Melanocyte of skin (primary cell): ENCODE measurements around the gene CPNE1. TPM values are rescaled to one million over a fixed set of nuclear protein-coding genes. Genes with fewer than 3 reads are reported as not detected.

Source experiments
- small RNA-seq, 2 donors: library from RNA; depleted of rRNA; stranded (forward); fragments of <200 nt; gene quantifications; one replicate each; pipeline ENCODE3, GENCODE V24; 2012
- total RNA-seq, 2 donors: library from RNA; depleted of rRNA; stranded (reverse); fragments of >200 nt; gene quantifications; 2 replicates each; pipeline ENCODE4 v1.2.3, GENCODE V29; 2012

The CPNE1 gene
- total RNA-seq: 10 to 100 TPM; 59.2 to 72.6 TPM

DNA sequence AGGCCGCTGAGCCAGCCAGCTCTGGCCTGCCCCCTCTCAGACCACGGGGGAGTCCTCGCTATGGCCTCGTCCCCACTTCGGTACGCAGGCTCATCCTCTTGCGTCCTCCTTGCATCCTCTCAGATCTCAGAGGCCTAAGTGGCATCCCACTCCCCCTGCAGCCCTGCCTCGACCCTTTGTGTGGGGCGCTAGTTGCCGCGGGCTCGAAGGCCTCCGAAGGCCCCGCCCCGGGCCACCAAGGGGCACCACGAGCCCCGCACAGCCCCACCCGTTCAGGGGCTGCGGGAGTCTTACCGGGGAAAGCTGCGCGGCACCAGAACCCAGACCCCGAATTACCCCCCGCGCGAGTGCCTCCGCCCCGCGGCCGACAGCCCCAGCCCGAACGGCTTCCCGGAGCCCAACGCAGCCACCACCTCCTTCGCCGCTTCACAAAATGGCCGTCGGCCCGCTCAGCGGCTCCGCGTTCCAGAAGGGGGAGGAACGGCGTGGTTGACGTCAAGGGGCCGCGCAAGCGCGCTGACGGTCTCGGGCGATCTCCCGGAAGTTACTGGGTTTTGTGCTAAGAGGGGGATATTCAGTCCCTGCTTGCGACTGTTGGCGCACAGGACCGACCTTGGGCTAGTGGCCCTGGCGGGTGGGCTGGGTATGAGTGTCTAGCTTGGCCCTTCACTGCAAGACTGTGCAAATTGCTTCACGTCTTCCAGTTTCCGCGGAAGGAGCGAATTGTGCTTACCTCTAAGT, at the start of gene CPNE1, which contains the start of gene RBM12:
Gene CPNE1 (minus strand): TSS at position 435 of the 741 bp plus-strand sequence. CDS start 31,977 bp downstream, outside the sequence.
Gene RBM12 (minus strand): TSS at position 435 of the 741 bp plus-strand sequence. CDS start 9,578 bp downstream, outside the sequence.

DNA sequence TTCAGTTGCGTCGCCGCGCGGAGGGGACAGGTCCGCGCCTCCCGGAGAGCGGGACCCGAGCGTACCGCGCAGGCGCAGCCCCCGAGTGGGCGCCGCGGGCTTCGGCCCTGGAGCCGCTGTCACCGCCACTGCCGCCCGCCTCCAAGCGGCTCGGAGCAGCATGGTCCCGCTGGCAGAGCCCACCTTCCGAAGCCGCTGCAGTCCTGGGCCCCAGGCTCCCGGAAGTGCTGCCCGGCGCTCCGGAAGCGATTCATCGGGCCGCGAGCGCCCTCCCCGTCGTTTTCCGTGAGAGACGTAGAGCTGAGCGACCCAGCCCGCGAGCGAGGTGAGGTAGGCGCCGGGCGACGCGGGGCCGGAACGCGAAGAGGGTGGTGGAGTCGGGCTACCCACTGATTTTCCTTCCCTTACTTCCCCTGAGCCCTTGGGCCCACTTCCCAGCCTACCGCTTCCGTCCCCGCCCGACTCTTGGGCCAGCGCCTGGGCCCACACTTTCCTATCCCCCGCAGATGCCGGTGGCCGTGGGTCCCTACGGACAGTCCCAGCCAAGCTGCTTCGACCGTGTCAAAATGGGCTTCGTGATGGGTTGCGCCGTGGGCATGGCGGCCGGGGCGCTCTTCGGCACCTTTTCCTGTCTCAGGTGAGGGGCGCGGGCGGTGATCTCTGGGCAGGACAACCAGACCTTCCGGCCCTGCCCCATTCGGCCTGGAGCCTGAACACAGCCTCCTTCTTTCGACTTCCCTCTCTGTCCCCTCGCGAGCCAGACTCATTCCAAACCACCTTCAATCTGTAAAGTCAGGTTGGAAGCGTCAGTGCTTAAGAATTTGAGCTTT, 34.6 kb upstream of the CPNE1 start, which contains the start of the genes NFS1 and ROMO1:
Gene NFS1 (minus strand): TSS at position 226 of the 830 bp plus-strand sequence. CDS start 64 bp downstream, at position 162.
Gene ROMO1 (plus strand): TSS at position 279 of the 830 bp plus-strand sequence. CDS start 228 bp downstream, at position 507.

DNA sequence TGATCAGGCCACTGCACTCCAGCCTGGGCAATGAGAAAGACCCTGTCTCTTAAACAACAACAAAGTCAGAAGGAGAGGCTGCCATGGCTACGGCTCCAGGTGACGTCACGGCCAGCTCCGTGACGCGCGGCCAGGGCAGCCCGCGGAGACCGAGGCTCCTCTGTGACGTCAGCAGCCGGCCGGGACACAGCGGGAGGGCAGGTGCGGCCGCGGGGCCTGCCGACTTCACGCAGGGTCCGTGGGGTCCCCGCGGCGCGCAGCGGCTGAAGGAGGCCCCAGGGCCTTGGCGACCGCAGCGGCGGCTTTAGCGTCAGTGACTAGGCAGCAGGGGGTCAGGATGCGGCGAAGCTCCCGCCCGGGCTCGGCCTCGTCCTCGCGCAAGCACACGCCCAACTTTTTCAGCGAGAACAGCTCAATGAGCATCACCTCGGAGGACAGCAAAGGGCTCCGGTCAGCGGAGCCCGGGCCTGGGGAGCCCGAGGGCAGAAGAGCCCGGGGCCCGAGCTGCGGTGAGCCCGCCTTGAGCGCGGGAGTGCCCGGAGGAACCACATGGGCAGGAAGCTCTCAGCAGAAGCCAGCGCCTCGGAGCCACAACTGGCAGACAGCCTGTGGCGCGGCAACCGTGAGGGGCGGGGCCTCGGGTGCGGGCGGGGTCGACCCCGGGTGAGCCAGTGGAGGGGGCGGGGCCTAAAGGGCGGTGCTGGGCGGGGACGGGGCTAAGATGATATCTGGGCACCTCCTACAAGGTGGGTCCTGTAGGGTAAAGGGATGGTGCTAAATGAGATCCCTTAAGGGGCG, 48.8 kb downstream of the CPNE1 start, which contains the start of gene SPAG4:
Gene SPAG4 (plus strand): TSS at position 163 of the 798 bp plus-strand sequence. CDS start 175 bp downstream, at position 338.

Small RNAs within 50 kb of the gene (small RNA-seq; reads per million reads assigned to genes)
- gene RNU6-759P: 0 to 0.29 reads per million in 2 donors
- 0 reads per million in 2 donors for gene RPL37P1

Other genes with a start within 250 kb of the CPNE1 start
- gene GDF5, start 226.7 kb downstream of the CPNE1 start, total RNA-seq: under 1 TPM in 1 of 2 donors, not detected in 1; under 0.01 TPM
- gene CEP250, start 209.3 kb downstream of the CPNE1 start, total RNA-seq: 10 to 100 TPM; 18.0 to 21.3 TPM
- gene C20orf173, start 135.2 kb downstream of the CPNE1 start, total RNA-seq: not detected
- gene ERGIC3, start 122.8 kb downstream of the CPNE1 start, total RNA-seq: 100 to 1,000 TPM; 225 to 247 TPM
- gene SPAG4, start 49.1 kb downstream of the CPNE1 start, total RNA-seq: 1 to 10 TPM in 1 of 2 donors, under 1 TPM in 1; 1.00 to 2.8 TPM
- 10 to 100 TPM; 42.7 to 46.0 TPM for gene RBM12, start within 50 bp of the CPNE1 start, total RNA-seq
- gene NFS1, start 34.5 kb upstream of the CPNE1 start, total RNA-seq: 10 to 100 TPM; 30.0 to 31.7 TPM
- 100 to 1,000 TPM; 111 to 130 TPM for gene ROMO1, start 34.5 kb upstream of the CPNE1 start, total RNA-seq
- 100 to 1,000 TPM; 162 to 177 TPM for gene RBM39, start 77.4 kb upstream of the CPNE1 start, total RNA-seq
- gene PHF20, start 107.1 kb upstream of the CPNE1 start, total RNA-seq: 10 to 100 TPM; 16.2 to 20.0 TPM